Effector CD8-positive, alpha-beta T cell (primary cell): ENCODE measurements around the gene LSM6.

ENCODE experiments used
- DNase-seq: peaks from one replicate; lab custom pipeline; 2025; lab: John Stamatoyannopoulos, UW
- total RNA-seq, 4 experiments: gene quantifications; one replicate each; lab custom pipeline; 2026; lab: John Stamatoyannopoulos, UW

Gene LSM6
- total RNA-seq = 19.9 to 41.8 (median 27.5) reads per million in 4 experiments

DNA sequence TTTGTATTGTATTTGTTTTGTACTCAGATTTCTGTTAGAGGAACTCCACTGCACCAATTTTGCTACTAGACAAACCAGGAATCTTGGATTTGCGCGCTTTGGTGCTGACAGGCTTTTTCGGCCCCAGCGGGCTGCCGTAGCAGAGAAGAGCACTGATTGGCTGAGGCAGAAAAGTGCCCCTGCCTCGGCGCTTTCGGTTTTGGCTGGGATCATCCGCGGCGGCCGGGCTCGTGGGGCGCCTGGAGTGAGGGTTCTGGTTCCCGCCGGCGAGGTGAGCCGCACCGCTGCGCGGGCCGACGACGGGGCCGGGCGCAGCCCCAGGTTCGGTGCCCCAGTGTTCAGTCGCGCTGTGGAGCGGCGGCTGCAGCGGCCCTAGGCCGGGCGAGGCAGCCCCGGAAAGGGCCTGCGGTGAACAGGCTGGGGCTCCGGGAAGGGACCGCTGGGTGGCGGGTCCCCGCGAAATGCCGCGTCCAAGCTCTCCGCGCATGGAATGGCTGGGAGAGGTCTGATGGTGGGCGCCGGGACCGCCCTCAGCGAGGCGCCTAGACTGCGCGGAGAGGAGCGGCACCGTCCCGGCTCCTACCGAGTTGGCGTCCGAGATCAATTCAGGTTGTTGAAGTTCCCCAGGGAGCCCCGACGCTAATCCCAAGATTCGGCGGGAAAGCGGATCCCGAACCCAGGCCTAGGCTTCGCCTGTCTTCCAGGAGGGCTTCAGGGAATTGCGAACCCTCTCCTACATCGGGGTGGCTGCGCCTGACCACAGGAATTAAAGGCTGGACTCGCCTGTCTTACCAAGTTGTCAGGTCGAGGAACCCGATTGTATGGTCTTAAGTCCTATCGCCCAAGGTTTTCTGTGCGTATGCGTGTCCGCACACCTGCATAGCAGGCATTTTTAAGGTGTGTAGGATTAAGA lies at the start of gene LSM6:
Gene LSM6 (plus strand): TSS at position 178 of the 913 bp plus-strand sequence. CDS start 7,204 bp downstream, outside the sequence.
- peak; percentile 71 for DNase-seq

GRCh38 chr4:146132445-146132844 lies 43.1 kb upstream of the LSM6 start:
- DNase-seq = no peak

- DNase-seq = no peak
Observed at GRCh38 chr4:146134761-146135445, 40.6 kb upstream of the LSM6 start.

- no peak for DNase-seq
Observed at GRCh38 chr4:146135941-146136340, 39.6 kb upstream of the LSM6 start.

DNA sequence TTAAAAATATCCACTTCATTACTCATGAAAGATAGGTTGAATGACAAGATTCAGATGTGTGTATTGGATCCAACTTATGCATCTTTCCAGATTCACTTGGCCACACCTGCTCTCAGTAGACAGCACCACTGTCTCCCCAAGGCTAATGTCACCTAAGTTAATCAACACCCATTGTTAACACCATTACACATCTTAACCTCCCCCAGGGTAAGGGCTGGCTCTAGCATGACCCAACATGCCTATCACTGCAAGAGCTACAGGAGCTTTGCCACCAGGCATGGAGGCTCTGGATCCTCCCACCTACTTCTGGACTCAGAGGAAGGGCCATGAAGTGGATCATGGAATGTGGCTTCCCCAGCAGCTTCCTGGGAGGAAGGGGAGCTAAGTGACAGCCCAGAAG lies 32.8 kb upstream of the LSM6 start:
- no peak for DNase-seq

DNA sequence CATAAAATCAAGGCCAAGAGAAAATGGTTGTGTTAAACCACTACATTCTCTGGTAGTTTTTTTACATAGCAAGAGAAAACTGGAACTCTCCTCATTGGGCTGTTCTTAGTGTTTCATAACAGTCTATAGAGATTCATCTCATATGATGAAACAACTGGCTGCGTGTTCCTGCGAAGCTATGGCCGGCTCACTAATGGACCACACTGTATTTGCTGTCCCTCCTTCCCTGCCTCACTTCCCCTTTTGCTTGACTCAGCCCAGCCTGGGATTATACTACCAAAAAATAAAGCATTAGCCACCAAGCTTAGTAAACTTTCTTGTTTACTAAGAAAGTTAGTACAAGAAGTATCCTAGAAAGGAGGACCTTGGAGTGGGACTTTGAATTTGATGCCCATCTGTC lies 31.6 kb upstream of the LSM6 start:
- DNase-seq = no peak

GRCh38 chr4:146146918-146147317 lies 28.6 kb upstream of the LSM6 start:
- DNase-seq = no peak

GRCh38 chr4:146148021-146148420 lies 27.5 kb upstream of the LSM6 start:
- no peak for DNase-seq

GRCh38 chr4:146154057-146154456 lies 21.5 kb upstream of the LSM6 start:
- DNase-seq = no peak

GRCh38 chr4:146155152-146155724 lies 20.3 kb upstream of the LSM6 start:
- DNase-seq = no peak

DNA sequence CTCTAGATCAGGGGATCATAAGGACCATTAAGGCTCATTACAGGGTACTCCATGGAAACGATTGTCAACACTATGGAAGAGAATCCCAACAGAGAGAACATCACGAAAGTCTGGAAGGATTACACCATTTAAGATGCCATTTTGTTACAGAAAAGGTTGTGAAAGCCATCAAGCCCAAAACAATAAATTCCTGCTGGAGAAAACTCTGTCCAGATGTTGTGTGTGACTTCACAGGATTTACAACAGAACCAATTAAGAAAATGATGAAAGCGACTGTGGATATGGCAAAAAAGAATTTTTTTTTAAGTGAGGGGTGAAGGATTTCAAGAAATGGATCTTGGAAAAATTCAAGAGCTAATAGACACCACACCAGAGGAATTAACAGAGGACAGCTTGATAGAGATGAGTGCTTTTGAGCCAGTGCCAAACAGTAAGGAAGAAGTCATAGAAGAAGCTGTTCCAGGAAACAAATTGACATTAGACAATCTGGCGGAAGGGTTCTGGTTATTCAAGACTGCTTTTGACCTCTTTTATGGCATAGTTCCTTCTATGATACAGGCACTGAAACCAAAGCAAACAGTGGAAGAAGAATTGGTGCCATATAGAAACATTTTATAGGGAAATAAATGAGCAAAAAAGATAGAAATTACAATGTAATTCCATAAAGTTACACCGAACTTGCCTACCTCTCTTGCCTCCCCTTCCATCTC lies 17.3 kb upstream of the LSM6 start:
- no peak for DNase-seq

- no peak for DNase-seq
Observed at GRCh38 chr4:146159384-146160058, 16.0 kb upstream of the LSM6 start.

DNA sequence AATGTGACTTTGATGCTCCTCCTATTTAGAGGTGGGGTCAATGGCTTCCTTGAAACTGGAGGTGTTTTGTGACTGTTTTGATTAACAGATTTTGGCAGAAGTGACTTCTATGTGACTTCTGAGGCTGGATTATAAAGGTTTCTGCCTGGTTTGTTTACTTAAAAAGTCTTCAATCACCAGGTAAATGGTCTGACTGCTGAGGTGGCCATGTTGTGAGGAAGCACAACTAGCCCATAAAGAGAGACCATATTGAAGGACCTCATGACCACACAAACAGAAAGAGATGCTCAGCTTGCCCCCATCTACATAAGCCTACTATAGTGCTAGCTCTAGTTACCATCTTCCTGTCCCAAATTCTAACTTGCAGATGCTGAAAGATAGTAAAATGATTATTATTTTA lies 14.3 kb upstream of the LSM6 start:
- DNase-seq = no peak

GRCh38 chr4:146165221-146165620 lies 10.3 kb upstream of the LSM6 start:
- no peak for DNase-seq

GRCh38 chr4:146165840-146166239 lies 9.7 kb upstream of the LSM6 start:
- no peak for DNase-seq

DNA sequence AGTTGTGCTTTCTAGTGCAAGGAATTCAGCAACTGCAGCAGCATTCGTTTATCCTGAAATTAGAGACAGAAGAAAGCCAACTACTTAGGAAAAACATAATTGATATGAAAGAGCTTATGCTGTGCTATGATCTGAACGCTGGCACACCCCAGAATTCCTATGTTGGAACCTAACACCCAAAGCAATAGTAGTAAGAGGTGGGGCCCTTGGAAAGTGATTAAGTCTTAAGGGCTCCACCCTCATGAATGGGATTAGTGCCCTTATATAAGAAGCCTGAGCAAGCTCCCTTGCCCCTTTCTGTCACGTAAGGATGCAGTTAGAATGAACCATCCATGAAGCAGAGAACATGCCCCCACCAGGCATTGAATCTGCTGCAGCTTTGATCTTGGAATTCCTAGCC lies 5.4 kb upstream of the LSM6 start:
- DNase-seq = no peak

DNA sequence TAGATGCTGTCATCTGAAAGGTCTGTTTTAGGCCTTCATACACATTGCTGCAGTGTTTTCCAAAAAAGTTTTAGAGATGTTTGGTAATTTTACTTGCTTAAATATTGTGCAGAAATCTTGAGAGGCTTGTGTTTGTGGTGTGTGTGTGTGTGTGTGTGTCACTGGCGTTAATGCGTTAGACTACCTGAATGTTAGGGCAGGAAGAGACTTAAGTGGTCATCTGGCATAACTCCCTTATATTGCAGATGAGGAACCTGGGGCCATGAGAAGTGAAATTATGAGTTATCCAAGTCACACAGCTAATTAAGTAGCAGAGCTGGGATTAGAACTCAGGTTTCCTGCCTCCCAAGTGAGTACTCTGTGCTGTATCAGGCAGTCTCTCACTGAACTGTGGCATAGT lies 1.4 kb downstream of the LSM6 start:
- no peak for DNase-seq

GRCh38 chr4:146178126-146178525 lies 2.6 kb downstream of the LSM6 start:
- DNase-seq = no peak

- DNase-seq = no peak
Observed at GRCh38 chr4:146179784-146180370, 4.4 kb downstream of the LSM6 start.

GRCh38 chr4:146182443-146182842 lies 6.9 kb downstream of the LSM6 start:
- no peak for DNase-seq

- no peak for DNase-seq
Observed at GRCh38 chr4:146183209-146183608, 7.7 kb downstream of the LSM6 start.
